Stimulated activated CD8-positive, alpha-beta memory T cell treated with anti-CD3 and anti-CD28 coated beads, Interleukin-7, amount 100 ng/mL, for 48 hours (primary cell): ENCODE data around the gene SLC22A17.

ENCODE experiments used
- DNase-seq, 2 donors: peaks; one replicate each; pipeline ENCODE4 v3.0.0-alpha.2; 2020; ENCODE audit warnings: low read depth in 1 of 2; ENCODE audit errors: extremely low read depth in 1 of 2

SLC22A17 gene

DNA sequence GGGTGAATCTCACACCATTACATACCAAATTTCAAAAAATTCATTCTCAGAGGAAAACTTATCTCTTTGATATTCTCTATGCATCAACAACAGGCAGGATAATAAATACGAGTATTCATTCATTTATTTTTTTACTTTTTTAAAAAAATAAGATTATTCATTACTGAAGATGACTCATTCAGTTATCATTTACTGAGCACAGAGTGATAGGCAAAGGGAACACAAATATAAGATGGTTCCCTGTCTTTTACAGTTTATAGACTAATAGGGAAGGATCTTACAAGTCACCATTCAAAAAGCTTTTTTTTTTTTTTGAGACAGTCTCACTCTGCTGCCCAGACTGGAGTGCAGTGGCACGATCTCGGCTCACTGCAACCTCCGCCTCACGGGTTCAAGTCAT, 36.4 kb downstream of the SLC22A17 start:
- DNase-seq, result no peak

GRCh38 chr14:23310546-23310945, 42.1 kb downstream of the SLC22A17 start:
- DNase-seq, result no peak

DNA sequence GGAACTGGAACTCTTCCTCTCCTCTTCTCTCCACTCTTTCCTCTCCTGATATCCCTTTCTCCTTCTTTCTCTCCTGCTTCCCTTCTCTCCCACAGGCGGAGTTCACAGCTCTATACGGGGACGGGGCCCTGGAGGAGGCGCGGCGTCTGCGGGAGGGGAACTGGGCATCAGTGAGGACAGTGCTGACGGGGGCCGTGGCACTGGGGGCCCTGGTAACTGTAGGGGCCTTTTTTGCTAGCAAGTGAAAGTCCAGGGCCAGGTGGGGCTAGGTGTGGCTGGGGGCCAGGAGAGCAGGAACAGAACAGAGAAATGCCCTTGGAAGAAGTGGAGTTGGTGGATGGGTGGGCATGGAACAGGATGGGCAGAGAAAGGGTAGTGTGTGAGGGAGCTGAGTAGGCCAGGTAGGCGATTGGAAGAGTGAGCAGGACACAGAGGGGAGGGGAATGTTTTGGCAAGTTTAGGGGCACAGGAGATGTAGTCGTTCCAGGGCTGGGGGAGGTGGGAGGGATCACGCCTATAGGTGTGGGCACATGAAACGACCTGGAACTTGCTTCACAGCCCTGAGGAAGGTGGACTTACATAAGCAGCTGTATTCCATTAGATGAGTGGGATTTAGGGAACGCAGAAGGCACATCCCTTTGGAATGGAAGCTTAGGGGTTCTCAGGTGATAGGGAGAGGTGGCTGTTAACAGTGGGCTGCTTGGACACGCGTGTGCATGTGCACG, 43.8 kb downstream of the SLC22A17 start:
- no peak for DNase-seq

- no peak for DNase-seq
Observed at GRCh38 chr14:23307687-23308644, 44.7 kb downstream of the SLC22A17 start.

- DNase-seq, result no peak
Observed at GRCh38 chr14:23307146-23307530, 45.5 kb downstream of the SLC22A17 start.

DNA sequence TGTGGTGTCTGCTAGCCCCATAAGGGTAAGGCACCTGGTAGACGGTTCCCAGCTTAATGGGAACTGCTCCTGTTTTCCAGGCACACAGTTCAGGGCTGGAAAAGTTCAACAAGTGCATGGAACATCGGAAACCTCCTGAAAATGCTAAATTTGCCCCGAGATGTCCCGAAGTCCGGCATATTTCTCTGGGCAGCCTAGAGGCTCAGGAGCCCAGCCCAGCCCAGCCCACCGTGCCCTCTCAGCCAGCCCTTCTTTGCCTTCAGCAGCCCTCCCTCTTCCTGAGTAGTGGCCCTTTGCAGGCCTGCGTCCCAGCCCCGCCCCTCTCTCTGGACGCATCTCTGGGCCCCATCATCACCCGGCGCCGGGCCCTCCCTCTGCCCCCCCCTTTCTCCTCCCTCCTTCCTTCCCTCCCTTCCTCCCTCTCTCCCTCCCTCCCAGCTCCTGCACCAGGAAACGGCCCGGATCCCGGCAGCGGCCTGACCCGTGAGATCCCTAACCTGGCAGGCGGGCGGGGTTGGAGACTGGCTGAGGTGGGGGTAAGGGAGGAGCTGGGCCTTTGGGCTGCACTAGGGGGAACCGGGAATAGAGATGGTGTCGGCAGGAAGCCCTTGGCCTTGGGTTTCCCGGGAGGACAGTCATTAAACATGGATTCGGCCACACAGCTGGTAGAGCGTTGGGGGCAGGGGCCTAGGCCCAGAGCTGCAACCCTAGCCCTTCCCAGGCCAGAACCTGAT, 46.1 kb downstream of the SLC22A17 start, which contains the start of gene BCL2L2:
TSS of gene BCL2L2 (plus strand) at position 422 of the 734 bp plus-strand sequence. CDS start 935 bp downstream, outside the sequence.
- DNase-seq, result no peak

- peak; percentile 74 to 88 for DNase-seq
Observed at GRCh38 chr14:23302290-23303225, 50.1 kb downstream of the SLC22A17 start, which contains the start of gene PPP1R3E. PPP1R3E (minus strand) TSS chr14:23302859; CDS start chr14:23302576, 283 bp downstream.

DNA sequence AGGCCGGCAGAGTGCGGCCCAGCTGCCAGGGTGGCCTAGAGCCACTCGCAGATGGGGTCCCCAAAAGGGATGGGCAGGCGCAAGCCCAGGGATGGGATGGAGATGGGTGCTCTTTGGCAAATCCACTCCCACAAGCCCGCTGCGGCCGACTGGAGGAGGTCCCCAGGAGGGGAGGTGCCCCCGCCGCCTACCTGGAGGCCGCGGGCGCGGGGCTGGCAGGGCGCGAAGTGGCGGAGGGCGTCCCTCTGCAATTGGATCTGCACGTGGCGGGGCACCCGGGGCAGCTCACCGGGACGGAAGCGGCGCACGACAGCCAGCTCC, 50.8 kb downstream of the SLC22A17 start:
- no peak for DNase-seq

- DNase-seq, result peak; percentile 93 to 98
Observed at GRCh38 chr14:23301288-23301968, 51.3 kb downstream of the SLC22A17 start.

- DNase-seq, result no peak
Observed at GRCh38 chr14:23300687-23301223, 51.9 kb downstream of the SLC22A17 start.

DNA sequence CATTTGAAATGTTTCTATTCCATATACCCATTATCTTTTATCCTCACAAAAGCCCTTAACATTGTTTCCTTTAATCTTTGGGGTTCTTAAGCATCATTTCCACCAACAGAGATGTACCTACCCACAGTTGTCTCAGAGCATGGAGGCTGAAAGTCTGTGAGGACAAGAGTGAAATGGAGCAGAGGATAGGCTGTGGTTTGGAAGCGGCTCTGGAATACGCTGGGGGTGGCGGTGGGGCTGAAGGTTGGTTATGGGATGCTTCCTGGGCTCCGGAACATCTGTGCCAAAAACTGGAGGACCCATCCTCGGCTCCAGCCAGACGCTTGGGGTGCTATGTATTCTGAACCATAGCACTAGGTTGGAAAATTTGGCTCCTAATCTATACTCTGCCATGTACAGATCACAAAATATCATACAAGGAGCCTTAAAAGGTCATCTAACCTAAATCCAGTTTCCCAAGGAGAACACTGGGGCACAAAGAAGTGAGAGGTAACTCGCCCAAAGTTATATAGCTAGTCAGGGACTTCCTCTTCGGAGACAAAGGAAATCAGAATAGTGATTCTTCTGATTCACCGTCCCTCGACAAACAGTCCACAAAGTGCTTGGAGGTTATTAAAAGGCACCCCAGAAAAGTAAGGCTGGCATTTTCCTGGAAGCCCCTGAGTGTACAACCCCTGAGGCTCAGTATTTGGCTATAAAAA, 52.6 kb downstream of the SLC22A17 start:
- DNase-seq, result no peak

GRCh38 chr14:23299211-23299957, 53.3 kb downstream of the SLC22A17 start:
- no peak for DNase-seq

DNA sequence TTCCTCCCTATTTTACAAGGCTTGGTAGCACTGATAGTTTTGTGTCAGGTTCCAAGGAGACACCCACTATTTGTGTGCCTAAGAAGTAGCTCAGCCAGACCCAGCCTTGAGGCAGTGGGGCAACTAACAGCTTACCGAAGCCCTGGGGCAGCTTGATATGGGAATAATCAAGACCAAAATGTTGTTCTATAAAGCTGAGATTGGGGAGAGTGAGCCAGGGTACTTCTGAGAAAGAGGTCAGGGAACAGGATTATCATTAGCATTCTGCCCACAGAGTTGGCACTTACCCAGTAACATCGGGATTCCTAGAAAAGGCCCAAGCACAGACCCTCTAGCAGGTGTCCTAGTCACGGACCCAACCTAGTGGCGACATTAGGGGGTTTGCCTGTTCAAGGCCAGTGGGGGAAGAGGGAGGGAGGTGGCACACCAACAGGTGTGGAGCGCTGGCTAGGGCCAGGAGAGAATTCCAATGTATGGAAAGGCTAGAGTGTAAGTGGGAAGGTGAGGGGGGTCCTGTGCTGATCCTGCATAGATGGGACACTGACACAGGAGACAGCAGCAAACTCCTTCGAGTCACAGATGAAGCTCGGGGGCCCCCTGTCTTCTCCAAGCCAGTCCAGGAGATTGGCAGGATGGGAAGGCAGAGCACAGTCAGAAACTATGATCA, 54.9 kb downstream of the SLC22A17 start:
- DNase-seq, result no peak

DNA sequence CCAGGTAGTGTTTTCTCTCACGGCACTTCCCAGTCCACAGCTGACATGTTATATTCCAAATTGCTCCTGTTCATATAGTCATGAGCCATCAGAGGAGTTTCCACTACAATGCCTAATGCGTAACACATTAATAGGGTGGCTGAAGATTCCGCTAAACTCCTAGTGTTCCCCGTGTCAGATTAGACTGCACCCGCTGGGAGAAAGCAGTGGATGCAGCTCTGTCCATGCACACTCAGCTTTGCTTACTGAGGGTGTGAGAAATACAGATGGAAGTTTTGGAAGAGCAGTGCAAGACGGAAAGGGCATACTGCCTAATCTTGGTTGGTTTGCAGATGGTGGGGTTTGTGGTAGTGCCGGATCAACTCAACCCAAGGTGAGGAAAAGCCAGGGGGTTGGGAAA, 55.6 kb downstream of the SLC22A17 start:
- no peak for DNase-seq
